ELR (cell line): ENCODE data around the gene SLC31A1.
"Not testable (repeated sequence)": the region's sequence is repeated elsewhere in the genome, so short reads cannot be mapped to it uniquely, and the experiment has no call there.

ENCODE experiments used
- DNase-seq: peaks from one replicate; pipeline ENCODE4 v3.0.0-alpha.2; 2015; ENCODE audit warnings: low read depth

Gene SLC31A1

DNA sequence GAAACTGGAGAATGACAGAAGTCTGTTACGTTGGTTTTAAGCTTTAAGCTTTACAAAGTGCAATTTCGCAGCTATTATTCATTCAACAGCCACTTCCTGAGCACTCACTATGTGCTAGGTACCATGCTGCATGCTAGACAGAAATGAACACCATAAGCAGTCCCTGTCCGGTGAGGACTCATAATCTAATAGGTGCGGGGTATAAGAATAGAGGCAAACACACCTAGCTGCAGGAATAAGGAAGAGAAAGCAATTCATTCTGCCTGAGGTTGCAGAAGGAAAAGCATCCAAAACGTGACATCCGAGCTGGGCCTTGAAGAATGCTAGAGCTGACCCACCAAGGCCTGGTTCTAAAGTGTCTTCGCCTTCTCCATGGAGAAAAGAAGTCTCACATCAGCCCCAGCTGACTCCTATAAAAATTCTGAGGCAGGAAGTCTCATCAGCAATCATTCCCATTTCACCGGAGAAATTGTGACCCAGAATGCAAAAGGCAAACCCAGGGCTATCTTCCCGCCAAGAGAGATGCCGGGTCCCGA, 809 bp upstream of the SLC31A1 start:
- peak; percentile 37 for DNase-seq

DNA sequence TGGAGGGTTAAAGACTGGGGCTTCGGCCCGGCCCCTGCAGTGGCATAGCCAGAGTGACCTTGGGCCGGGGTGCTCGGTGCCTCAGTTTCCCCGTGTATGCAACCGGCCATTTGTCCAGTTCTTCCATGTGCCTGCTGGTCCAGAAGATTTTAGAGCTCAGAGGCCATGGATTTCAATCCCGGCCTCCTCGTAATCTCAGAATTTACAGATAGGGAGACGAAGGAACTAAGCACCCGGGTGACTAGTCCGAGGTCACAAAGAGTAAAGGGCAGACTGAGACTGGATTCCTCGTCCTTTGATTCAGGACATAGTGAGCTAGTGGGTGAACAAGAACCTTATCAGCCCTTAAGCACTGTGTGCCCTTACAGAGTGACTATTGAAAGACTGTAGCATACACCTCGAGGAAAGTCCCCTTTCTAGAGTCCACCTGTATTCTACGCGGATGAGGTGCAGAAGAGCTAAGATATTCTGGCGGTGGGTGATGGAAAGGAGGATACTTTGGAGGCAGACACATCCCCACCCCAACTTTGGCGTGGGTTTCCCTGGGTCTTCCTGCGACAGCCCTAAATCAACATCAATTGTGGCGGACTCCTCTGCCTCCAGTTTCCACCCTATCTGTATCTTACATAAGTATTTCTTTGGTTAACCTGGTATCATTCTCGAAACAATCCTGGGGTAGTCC, 597 bp downstream of the SLC31A1 start:
- DNase-seq = no peak

DNA sequence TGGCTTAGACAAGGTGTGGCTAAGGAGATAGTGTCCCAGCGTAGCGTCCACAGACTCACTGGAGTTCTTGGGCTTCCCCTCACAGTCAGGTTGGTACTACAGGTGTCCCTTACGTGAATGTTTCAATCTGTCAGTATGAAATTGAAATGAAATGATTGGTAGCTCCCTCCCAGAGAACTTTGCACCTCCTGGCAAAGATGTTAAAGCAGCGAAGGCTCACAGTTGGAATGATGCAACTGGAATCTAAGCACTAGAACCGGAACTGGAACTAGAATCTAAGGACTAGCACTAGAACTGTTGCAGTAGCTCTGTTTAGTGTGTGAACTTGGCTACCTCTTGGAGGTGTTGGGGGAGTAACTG, 1.1 kb downstream of the SLC31A1 start:
- peak; percentile 39 for DNase-seq

DNA sequence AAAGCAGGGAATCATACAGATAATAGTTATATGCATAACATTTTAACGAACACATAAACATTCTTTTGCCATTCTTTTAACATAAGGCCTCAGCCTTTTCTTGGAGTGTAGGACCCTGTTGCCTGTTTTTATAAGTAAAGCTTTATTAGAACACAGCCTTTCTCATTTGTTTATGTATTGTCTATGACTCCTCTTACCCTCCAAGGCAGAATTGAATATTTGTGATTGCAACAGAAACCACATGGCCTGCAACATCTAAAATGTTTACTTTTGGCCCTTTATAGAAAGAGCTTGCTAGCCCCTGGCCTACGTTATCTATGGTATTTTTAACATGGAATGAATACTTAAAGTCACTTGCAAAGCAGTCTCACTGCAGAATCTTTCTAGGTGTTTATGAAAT, 2.6 kb downstream of the SLC31A1 start:
- peak; percentile 83 for DNase-seq

DNA sequence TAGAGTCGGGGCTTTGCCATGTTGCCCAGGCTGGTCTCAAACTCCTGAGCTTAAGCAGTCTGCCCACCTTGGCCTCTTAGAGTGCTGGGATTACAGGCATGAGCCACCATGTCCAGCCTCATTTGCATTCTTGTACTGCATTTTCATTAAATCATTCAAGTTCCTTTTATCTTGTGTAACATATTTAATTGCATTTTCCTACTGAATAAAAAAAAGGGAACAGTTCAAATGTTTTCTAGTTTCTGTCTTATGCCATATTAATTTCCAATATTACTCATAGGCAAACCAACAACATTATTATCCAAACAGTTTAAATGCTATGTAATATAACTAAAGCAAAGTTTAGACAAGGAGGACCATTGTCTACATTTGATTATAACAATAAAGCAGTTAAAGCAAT, 6.1 kb downstream of the SLC31A1 start:
- DNase-seq = no peak

DNA sequence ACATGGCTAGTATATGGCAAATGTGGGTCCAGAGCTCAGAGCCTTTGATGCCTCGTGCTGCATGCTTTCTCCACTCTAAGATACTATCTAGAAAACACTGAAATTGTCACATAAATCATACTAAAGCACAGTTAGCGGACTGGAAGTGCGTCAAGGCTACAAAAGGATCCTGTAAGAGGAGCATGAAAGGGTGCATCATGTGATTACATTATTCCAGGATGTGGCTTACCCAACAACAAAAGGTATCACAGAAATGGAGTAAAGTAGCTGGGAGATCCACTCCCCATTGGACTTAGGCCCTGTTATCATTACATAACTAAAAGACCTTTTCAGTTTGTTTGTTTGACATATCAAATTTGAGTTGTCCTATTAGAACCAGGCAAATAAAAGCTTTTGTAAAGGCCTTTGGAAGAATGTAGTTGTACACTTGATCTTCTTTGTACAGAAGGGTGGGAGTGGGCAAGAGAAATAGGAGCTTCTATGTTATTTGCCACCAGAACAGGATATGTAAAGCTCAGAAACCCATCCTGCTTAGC, 6.9 kb downstream of the SLC31A1 start:
- no peak for DNase-seq

DNA sequence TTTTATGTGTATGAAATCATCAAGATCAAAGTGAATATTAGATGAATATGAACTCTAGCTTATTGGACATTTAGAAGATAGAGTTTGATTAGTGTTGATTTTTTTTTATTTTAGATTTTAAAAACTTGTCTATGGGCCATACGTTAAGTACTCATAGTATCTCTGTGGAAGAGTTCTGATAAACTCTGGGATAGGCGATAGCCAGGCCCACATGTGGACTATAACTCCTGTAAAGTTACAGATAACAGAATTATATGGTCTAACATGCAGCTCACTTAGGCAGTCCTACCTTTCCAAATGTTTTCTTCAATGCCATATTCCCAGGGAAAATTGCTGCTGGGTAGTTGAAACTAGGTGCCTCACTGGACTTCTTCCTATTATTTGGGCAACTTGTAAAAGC, 10.4 kb downstream of the SLC31A1 start:
- no peak for DNase-seq

DNA sequence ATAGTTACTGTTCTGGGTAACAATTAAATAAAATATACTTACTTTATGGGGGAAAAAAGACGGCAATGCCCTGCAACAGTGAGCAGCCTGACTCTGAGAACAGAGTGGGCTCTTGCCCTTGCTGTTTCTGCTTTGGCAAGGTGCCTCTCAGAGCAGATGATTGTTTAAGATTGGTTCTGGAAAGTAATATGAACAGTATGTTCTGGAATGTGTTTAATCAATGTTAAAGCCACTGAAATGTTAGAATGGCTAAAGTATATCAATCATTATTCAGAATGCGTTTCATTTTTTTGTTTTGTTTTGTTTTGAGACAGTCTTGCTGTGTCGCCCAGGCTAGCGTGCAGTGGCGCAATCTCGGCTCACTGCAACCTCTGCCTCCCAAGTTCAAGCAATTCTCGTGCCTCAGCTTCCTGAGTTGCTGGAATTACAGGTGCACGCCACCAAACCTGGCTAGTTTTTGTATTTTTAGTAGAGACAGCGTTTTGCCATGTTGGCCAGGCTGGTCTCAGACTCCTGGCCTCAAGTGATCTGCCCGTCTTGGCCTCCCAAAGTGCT, 14.4 kb downstream of the SLC31A1 start:
- DNase-seq = not testable (repeated sequence)

DNA sequence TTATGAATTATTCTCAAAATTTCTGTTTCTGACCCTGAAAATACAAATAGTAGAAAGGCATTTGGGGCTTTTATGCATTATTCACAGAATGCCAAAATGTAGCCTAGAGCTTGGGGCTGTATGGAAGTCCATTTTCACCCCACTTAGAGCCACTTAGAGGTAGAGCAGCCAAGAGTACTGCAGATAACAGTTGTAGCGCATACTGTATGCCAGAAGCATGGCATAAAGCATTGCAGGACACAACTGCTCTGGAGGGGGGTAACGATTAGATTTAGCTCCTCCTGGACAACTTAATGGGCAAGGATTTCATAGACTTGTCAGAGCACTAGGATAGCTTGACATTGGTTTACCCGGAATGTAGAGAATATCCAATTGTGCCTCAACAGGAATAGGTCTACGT, 15.7 kb downstream of the SLC31A1 start:
- no peak for DNase-seq

DNA sequence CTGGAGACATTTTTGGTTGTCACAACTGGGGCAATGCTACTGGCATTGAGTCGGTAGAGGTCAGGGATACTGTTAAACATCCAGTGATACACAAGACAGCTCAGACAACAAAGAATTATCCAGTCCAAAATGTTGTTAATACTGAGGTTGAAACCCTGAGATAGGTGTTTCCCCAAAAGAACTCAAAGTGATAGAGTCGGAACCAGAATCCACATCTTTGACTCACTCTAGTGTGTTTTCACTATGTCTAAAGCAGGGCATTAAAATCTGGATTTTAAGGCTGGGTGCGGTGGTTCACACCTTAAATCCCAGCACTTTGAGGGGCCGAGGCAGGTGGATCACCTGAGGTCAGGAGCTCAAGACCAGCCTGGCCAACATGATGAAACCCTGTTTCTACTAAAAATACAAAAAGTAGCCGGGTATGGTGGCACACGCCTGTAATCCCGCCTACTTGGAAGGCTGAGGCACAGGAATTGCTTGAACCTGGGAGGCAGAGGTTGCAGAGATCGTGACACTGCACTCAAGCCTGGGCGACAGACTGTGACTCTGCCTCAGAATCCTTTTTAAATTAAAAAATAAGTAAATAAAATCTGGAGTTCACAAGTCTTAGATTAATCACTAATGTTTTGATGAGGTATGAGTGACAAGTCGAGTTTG, 17.0 kb downstream of the SLC31A1 start:
- no peak for DNase-seq

DNA sequence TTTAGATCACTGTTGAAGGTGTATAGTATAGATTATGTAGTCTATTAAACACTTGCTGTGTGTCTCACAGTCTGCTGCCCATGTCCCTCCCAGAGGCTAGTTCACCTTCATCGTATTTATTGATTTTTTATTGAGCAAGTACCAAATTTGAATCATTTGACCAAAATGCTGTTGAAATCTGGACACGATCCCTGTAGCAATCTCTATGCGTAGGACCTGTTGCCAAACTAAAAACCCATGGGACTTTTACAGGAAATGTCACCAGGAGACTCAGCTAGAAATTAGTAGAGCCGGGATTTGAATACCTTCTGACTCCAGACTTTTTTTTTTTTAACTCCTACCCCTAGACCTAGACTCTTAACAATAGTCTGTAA, 17.5 kb downstream of the SLC31A1 start:
- DNase-seq = no peak

DNA sequence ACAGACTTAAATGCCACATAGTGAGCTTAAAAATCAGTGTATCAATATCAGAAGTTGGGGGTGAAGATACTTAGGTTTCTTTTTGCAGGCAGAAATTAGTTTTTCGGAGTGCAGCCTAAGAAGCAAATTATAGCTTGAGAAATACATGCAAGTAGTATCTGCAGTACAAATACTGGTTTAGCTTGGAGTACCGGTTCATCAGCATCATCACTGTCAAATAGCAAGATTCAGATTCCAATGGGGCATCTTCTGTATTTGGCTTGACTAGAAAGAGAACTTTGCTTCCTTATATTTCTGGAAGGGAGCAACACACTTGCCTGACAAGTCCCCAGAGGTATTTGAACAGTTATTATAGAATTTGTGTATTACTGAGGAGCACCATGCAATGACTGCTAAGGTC, 19.8 kb downstream of the SLC31A1 start:
- no peak for DNase-seq

DNA sequence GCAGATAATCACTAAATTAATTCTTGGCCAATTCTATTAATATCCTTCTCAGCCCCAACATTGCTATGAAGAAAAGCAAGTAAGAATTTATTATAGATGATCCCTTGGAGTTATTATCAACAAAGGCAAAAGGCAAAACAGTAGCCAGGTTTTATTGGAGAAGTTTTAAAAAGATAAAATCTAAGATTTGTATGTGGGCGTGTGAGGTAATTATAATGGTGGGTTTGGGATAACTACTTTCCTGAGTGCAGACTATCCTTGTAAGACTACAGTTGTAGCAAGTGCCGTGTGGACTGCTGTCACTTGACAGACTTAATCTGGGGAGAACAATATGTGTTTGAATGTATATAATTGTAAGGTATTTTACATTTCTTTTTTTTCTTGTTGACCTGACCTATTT, 23.2 kb downstream of the SLC31A1 start:
- DNase-seq = no peak

DNA sequence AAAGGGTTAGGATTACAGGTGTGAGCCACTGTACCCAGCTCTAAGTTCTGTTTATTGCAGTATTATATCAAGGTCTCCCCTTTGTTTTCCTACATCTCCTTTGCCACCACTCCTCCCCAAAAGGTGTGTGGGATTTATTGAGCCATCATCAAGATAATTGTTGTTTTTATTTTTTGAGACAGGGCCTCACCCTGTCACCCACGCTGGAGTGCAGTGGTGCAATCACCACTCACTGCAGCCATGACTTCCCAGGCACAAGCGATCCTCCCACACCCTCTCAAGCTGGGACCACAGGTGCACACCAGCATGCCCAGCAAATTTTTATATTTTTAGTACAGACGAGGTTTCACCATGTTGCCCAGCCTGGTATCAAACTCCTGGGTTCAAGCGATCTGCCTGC, 24.6 kb downstream of the SLC31A1 start:
- no peak for DNase-seq

DNA sequence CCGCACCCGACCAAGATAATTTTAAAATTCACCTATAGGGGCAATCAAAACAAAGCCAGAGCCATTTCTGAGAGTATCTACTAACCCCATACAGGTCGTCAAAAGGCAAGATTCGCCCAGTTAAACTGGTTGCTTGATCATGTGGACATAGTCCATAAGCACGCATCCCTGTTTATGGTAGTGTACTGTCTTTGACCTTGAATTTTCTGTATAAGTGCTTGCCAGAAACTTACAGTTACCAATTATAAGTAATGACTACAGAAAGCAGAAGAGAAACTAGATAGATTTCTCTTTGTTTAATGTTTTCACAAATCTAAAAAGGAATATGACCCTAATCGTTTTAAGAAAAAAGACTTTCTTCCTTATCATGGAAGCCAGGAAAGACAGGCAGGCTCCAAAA, 25.6 kb downstream of the SLC31A1 start:
- no peak for DNase-seq

DNA sequence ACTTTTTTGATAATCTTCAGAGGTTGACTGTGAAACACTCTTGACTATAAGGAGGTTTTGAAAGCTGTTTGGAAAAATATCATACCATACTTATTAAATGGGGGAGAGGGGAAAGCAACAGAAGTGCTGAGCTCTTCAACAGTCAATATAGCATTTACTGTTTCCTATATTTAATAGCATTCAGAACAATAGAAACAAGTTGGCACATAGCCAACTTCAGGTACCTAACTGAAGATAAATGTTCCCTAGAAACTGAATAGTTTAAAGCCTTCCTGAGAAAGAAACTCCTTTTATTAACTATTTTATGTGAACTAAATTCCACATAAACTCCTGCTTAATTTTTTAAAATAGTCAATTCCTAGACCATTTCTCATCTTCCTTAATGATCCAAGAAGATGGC, 26.3 kb downstream of the SLC31A1 start:
- DNase-seq = no peak

DNA sequence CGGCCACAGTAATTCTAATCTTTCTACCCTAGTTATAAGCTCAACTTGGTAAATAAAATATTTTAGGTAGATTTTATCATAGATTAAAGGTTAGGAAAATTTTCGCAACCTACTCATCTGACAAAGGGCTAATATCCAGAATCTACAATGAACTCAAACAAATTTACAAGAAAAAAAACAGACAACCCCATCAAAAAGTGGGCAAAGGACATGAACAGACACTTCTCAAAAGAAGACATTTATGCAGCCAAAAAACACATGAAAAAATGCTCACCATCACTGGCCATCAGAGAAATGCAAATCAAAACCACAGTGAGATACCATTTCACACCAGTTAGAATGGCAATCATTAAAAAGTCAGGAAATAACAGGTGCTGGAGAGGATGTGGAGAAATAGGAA, 28.3 kb downstream of the SLC31A1 start:
- not testable (repeated sequence) for DNase-seq

DNA sequence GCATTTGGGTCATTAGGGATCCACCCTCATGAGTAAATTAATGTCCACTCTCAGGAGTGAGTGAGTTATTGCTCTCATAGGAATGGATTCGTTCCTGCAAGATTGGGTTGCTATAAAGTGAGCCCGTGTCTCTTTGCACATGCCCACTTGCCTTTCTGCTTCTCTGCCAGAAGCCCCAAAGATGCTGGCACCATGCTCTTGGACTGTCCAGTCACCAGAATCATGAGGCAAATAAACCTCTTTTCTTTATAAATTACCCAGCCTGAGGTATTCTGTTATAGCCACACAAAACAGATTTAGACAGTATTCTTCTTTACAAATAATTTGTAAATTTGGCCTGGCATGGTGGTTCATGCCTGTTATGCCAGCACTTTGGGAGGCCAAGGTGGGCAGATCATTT, 29.5 kb downstream of the SLC31A1 start:
- no peak for DNase-seq

DNA sequence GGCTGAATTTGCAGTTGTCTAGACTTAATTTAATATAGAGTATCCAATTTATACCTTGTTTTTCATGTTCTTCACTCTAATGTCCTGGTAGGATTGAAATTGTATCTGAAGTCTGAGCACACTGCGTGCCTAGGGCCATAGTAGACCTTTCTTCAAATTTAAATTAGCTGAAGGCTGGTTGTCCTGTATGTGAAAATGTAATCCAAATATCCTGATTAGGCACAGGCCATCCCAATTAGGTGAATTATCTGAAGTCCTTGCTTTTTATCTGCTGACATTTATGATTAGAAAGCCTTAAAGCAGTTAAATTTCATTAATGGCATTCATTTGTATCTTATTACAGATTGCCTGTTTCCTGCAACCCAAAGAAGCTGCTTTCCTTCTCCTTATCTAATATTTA, 33.6 kb downstream of the SLC31A1 start:
- no peak for DNase-seq

DNA sequence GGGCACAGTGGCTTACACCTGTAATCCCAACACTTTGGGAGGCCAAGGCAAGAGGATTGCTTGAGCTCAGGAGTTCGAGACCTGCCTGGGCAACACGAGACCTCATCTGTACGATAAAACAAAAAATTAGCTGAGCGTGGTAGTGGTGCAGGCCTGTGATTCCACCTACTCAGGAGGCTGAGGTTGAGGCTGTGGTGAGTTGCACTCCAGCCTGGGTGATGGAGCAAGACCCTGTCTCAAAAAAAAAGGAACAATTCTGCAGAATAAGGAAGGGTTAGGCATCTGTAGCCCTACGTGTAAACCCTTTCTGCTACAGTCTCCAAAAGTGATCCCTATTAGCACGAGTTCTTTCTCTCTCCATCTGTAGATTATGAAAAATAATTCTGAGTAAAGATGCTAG, 34.1 kb downstream of the SLC31A1 start:
- DNase-seq = no peak

DNA sequence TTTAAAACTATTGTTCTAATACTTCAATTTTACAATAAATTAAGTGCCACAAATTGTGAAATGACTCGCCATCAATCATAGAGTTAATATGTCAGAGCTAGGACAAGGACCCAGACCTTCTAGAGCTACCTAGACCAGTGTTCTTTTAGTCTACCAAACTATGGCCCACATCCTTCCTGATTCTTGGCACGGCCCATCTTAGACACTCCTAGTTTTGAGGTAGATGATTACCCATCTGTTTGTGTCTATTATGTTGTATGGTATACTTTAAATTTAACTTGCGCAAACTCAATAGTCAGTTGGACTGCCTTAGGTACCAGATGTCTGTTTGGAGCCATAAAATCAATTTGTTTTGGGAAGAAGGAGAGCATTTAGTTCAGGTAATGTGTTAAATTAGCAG, 36.5 kb downstream of the SLC31A1 start:
- no peak for DNase-seq

DNA sequence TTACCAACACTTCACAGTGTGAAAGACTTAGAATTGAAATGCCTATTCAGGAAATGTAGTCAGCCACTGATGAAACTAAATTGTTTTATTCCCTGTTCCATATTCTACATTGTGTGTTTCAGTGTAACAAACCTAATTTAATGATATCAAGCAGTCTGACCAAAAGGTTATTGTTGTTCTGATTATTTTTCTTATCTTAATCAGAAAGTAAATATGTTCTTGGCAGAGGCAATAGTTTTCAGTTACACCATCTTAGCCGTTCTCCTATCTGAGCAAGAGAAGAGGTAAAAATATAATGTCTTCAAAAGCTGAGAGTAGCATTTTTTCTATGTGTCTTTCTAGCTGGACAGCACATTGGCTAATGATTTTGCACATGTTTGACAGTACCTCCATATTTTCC, 36.9 kb downstream of the SLC31A1 start:
- DNase-seq = no peak

DNA sequence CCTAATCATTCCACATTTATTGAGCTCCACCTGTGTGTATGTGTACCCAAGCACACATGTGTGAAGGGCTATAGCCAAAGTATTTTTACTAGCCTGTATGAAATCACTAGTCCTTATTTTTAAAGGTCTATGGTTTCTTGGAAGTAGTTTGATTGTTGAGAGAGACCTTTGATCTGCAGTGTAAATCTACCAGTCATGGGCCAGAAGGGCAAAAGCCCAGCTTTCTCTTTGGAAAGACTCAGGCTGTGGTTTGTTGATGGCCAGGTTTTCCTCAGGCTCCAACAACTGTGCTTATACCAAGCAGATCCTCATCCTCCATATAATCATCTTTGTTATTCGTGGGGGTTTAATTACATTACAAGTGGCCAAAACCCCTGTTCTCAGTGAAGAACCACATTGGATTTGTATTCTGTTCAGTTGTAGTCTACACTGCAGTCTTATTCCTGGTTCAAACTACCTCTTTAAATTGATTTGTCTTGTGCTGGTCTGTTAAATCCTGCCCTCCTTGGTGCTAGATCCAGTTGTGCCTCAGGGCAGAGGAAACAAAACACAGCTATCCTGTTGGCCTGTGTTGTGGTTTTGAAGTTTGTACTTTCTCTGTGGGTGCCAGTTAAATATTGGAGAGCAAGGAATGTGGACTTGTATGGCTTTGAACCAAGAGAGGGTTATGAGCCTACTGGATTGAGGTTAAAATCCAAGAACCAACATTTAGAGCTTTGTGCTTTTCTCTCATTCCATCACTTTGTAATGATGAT, 40.8 kb downstream of the SLC31A1 start:
- no peak for DNase-seq
